Measurements from ENCODE around the gene CTCF.

CTCF gene

GRCh38 chr16:67519242-67519641 is 43.1 kb upstream of the CTCF start:
- TF ChIP-seq CTCF (conservative IDR thresholded peaks at IDR 0.05; ENCODE audit: low read depth, low read length), result no peak
- DNase-seq (ENCODE audit: low read depth), result no peak

GRCh38 chr16:67521095-67521804 is 41.1 kb upstream of the CTCF start:
- H3K4me3 ChIP-seq (ENCODE audit: low read length), result peak overlapping the region; percentile 58
- DNase-seq (ENCODE audit: low read depth), result peak; percentile 70
- peak; percentile 98 for TF ChIP-seq CTCF (conservative IDR thresholded peaks at IDR 0.05; ENCODE audit: low read depth, low read length)

More at GRCh38 chr16:67519242-67519641, 43.1 kb upstream of the CTCF start:
- no peak overlapping the region for H3K4me3 ChIP-seq (ENCODE audit: low read length)

GRCh38 chr16:67525176-67525860 is 37.0 kb upstream of the CTCF start:
- H3K4me3 ChIP-seq (ENCODE audit: low read length), result no peak overlapping the region
- no peak for DNase-seq (ENCODE audit: low read depth)
- peak; percentile 27 for TF ChIP-seq CTCF (conservative IDR thresholded peaks at IDR 0.05; ENCODE audit: low read depth, low read length)

DNA sequence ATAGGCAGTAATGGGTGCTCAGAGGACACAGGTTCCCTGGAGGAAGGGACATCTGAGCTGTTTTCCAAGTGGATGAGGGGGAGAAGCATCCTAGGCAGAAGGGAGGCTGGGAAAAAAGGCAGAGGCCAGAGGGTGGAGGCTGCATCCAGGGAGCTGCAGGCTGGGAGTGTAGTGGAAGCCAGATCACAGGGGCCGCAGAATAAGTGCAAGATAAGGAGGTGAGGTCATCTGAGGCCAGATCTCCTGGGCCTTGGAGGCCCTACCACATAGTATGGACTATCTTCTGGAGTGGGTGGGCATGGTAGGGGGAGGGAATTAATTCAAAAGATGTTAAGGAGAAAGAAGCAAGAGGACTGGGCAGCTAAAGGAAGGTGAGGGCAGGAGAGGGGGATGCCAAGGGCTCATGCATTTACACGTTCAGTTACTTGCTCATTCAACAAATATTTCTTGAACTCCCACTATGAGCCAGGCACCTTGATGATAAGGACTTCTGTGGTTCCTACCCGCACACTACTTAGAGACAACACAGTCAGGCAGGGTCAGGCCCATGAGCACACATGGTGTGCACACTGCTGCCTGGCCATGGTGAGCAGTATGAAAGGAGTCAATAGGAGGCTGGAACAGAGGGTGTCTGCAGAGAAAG is 36.1 kb upstream of the CTCF start:
- DNase-seq (ENCODE audit: low read depth), result no peak
- no peak overlapping the region for H3K4me3 ChIP-seq (ENCODE audit: low read length)
- TF ChIP-seq CTCF (conservative IDR thresholded peaks at IDR 0.05; ENCODE audit: low read depth, low read length), result no peak

- no peak for TF ChIP-seq CTCF (conservative IDR thresholded peaks at IDR 0.05; ENCODE audit: low read depth, low read length)
- peak within 1 kb of the TSS; percentile 79 for H3K4me3 ChIP-seq (ENCODE audit: low read length)
- no peak for DNase-seq (ENCODE audit: low read depth)
These were observed 34.0 kb upstream of the CTCF start, which contains the start of gene RIPOR1 for GRCh38 chr16:67528222-67528869. TSS of gene RIPOR1 (plus strand) at chr16:67528829. CDS start at chr16:67538447, 9,618 bp downstream.

DNA sequence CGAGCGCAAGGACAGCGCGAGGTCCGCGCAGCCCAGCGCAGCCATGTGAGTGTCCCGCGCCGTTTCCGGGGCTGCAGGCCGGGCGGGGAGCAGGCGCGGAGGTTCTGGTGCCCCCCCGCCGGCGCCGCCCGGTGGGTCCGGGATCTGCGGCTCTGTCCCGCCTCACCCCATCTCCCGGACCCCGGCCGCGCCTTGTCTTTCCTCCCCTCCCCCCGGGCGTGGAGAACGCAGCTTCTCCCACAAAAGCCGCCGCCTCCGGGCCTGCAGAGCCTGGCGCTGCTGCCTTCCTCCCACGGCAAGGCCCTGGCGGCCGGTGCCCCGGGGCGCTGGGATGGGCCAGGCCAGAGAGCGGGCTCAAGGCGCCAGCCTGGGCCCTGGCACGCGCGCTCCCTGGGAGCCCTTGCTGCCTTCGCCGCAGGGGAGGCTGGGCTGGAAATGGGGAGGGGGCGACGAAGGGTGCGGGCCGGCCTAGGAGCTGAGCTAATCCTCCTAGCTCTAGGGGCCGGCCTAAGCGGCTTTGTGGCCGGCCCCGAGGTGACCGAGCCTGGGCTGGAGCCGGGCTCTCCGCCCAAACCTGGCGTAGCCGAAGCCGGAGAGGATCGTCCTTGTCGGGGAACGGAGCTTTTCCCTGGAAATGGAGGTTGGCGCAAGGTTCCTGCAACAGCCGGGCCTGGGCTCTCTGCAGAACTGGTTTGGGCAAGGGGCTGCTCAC is 33.3 kb upstream of the CTCF start:
- no peak for DNase-seq (ENCODE audit: low read depth)
- peak overlapping the region; percentile 79 for H3K4me3 ChIP-seq (ENCODE audit: low read length)
- no peak for TF ChIP-seq CTCF (conservative IDR thresholded peaks at IDR 0.05; ENCODE audit: low read depth, low read length)
